ENCODE results near the gene ABLIM1.

GRCh38 chr10:114668375-114669080 is 10.5 kb upstream of the ABLIM1 start:
- TF ChIP-seq CTCF (IDR thresholded peaks at IDR 0.05; ENCODE audit: low read depth, low read length) (no peak), EZH2phosphoT487 (IDR thresholded peaks at IDR 0.05; ENCODE audit: low read depth) (no peak)
